GM10266 (cell line): ENCODE data around the gene OTOGL.

Experiments used
- DNase-seq: peaks from one replicate; pipeline ENCODE4 v3.0.0; 2012; ENCODE audit errors: extremely low spot score
- TF ChIP-seq, protein P1 (sequence below): IDR thresholded peaks from 2 replicates; pipeline ENCODE4 v1.5.1; 2012; ENCODE audit warnings: mild to moderate bottlenecking, low read depth; ENCODE audit not compliant: control insufficient read depth, insufficient read depth; ENCODE audit errors: missing control alignments

The OTOGL gene

GRCh38 chr12:80168936-80169335 is 69.6 kb downstream of the OTOGL start:
- no peak for DNase-seq
- TF ChIP-seq, protein P1, sequence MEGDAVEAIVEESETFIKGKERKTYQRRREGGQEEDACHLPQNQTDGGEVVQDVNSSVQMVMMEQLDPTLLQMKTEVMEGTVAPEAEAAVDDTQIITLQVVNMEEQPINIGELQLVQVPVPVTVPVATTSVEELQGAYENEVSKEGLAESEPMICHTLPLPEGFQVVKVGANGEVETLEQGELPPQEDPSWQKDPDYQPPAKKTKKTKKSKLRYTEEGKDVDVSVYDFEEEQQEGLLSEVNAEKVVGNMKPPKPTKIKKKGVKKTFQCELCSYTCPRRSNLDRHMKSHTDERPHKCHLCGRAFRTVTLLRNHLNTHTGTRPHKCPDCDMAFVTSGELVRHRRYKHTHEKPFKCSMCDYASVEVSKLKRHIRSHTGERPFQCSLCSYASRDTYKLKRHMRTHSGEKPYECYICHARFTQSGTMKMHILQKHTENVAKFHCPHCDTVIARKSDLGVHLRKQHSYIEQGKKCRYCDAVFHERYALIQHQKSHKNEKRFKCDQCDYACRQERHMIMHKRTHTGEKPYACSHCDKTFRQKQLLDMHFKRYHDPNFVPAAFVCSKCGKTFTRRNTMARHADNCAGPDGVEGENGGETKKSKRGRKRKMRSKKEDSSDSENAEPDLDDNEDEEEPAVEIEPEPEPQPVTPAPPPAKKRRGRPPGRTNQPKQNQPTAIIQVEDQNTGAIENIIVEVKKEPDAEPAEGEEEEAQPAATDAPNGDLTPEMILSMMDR, result no peak

- TF ChIP-seq, protein P1, result no peak
- DNase-seq, result no peak
Observed at GRCh38 chr12:80170915-80171314, 71.6 kb downstream of the OTOGL start.

DNA sequence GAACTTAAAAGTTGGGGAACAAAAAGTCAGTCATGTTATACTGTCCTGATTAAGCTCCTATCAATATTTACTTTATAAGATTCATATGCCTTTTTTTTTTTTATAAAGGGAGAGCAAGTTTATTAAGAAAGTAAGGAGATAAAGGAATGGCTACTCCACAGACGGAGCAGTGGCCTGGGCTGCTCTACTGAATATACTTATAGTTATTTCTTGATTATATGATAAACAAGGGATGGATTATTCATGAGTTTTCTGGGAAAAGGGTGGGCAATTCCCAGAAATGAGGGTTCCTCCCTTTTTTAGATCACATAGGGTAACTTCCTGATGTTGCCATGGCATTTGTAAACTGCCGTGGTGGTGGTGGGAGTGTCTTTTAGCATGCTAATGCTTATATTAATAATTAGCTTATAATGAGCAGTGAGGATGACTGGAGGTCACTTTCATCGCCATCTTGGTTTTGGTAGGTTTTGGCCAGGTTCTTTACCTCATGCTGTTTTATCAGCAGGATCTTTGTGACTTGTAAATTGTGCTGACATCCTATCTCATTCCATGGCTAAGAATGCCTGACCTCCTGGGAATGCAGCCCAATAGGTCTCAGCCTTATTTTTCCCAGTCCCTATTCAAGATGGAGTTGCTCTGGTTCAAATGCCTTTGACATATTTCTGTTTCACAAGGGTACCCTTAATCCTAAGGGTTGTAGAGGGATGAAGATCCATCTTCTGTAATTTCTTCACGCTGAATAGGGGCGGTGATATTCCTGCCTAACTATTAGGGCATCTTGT is 73.9 kb downstream of the OTOGL start:
- no peak for DNase-seq
- TF ChIP-seq, protein P1, result no peak

- TF ChIP-seq, protein P1, result no peak
Observed at GRCh38 chr12:80175307-80175930, 76.1 kb downstream of the OTOGL start.

GRCh38 chr12:80176706-80177105 is 77.4 kb downstream of the OTOGL start:
- TF ChIP-seq, protein P1, result no peak
- no peak for DNase-seq

More at GRCh38 chr12:80175307-80175930, 76.1 kb downstream of the OTOGL start:
- no peak for DNase-seq

- peak; percentile 11 for DNase-seq
- TF ChIP-seq, protein P1, result no peak
Observed at GRCh38 chr12:80178846-80179245, 79.5 kb downstream of the OTOGL start.

- no peak for DNase-seq
- TF ChIP-seq, protein P1, result no peak
Observed at GRCh38 chr12:80183939-80184338, 84.6 kb downstream of the OTOGL start.
